Thyroid gland (tissue), 4 donors: ENCODE data around the gene SMIM24. TPM values are rescaled to one million over a fixed set of nuclear protein-coding genes. Genes with fewer than 3 reads are reported as not detected.

Experiments
- DNase-seq, 2 donors: peaks; one replicate each; pipeline ENCODE4 v3.0.0-alpha.2; 2019
- H3K27ac ChIP-seq, 3 donors: fragments of 200-600 bp; sonication (generic); 1 replicate in 2 of 3; 2 replicates in 1 of 3; pipeline ENCODE4 v1.5.1; 2016 to 2019; ENCODE audit warnings: mild to moderate bottlenecking in 1 of 3, moderate library complexity in 1 of 3
- H3K27me3 ChIP-seq: fragments of 200-600 bp; sonication (generic); one replicate; pipeline ENCODE4 v1.5.1; 2019
- H3K36me3 ChIP-seq, 2 donors: fragments of 200-600 bp; sonication (generic); one replicate each; pipeline ENCODE4 v1.5.1; 2016 to 2019
- H3K4me1 ChIP-seq, 2 donors: fragments of 200-600 bp; sonication (generic); one replicate each; pipeline ENCODE4 v1.5.1; 2017 to 2019
- H3K4me3 ChIP-seq, 3 donors: fragments of 200-600 bp; sonication (generic); replicated peaks in 1 of 3; 1 replicate in 2 of 3; 2 replicates in 1 of 3; pipeline ENCODE4 v1.5.1; 2016; ENCODE audit warnings: mild to moderate bottlenecking in 1 of 3
- H3K9me3 ChIP-seq: fragments of 200-600 bp; sonication (generic); one replicate; pipeline ENCODE4 v1.5.1; 2017
- CTCF ChIP-seq, 6 experiments: fragments of 200-600 bp in 3 of 6; fragments of 450-650 bp in 3 of 6; sonication (generic) in 3 of 6; IDR thresholded peaks; one replicate each; pipeline ENCODE4 v1.5.1; 2016 to 2019; ENCODE audit warnings: antibody characterized with exemption in 6 of 6, mild to moderate bottlenecking in 2 of 6, inconsistent platforms in 1 of 6, moderate library complexity in 1 of 6
- POLR2A ChIP-seq, 2 donors: fragments of 450-650 bp; IDR thresholded peaks; one replicate each; pipeline ENCODE4 v1.6.1; 2017; ENCODE audit warnings: antibody characterized with exemption in 2 of 2, mild to moderate bottlenecking in 2 of 2, moderate library complexity in 1 of 2
- WGBS, 2 donors: methylation state at CpG; one replicate each; pipeline ENCODE4 v1.1.5; 2017; 5-methylcytosine and 5-hydroxymethylcytosine counted together
- intact Hi-C: fragments of 100-400 bp; cut with DNase I; formaldehyde crosslinking; loops from one replicate; pipeline ENCODE4 v1.15.1; 2023
- total RNA-seq, 4 donors: library from RNA; depleted of rRNA; stranded (reverse); fragments of >200 nt; gene quantifications; one replicate each; pipeline ENCODE4 v1.2.3, GENCODE V29; 2016

Gene SMIM24
- total RNA-seq, 4 donors from 2014 or later, result not detected

- Histone ChIP-seq H3K27me3 (no peaks in the 10 kb centered on the region), H3K27ac (peak overlapping the region; percentile 48 to 54 (median 52)), H3K9me3 (no peaks in the 10 kb centered on the region), H3K4me3 (peak overlapping the region; percentile 24 to 98 (median 73)), H3K36me3 (no peaks in the 10 kb centered on the region), H3K4me1 (peaks cover 8 to 15% of the 10 kb centered on the region in 2 donors)
- WGBS, 2 donors, result 0 to 2% methylated on average over 18 to 20 of the region's 69 CpGs
- TF ChIP-seq POLR2A (IDR thresholded peaks at IDR 0.05) (peak in 1 of 2 donors; percentile 41), CTCF (IDR thresholded peaks at IDR 0.05) (peak in 1 of 6 experiments; percentile 5)
- intact Hi-C loops, result no loop called here
- DNase-seq, result peak; percentile 25 to 43
Measured at GRCh38 chr19:3506384-3507340, 26.3 kb upstream of the SMIM24 start.

GRCh38 chr19:3505598-3506383 lies 25.5 kb upstream of the SMIM24 start, which contains the start of gene FZR1:
Gene FZR1 (plus strand): TSS chr19:3506311. CDS start chr19:3522990, 16,679 bp downstream.
- 3 to 15% methylated on average over 10 to 15 of the region's 79 CpGs for WGBS, 2 donors
- peak; percentile 99 to 100 for DNase-seq
- Histone ChIP-seq H3K27me3 (no peaks in the 10 kb centered on the region), H3K9me3 (no peaks in the 10 kb centered on the region), H3K36me3 (no peaks in the 10 kb centered on the region), H3K4me3 (peak within 1 kb of the TSS; percentile 24 to 98 (median 73)), H3K27ac (peak within 1 kb of the TSS; percentile 59 to 78 (median 74)), H3K4me1 (peaks cover 8 to 15% of the 10 kb centered on the region in 2 donors)
- TF ChIP-seq CTCF (IDR thresholded peaks at IDR 0.05) (peak in 1 of 6 experiments; percentile 16), POLR2A (IDR thresholded peaks at IDR 0.05) (peak; percentile 22 to 81)
- intact Hi-C loops, result no loop called here

- Histone ChIP-seq H3K27ac (peak overlapping the region in 1 of 3 donors; percentile 74), H3K4me3 (no peak overlapping the region), H3K9me3 (no peaks in the 10 kb centered on the region), H3K27me3 (no peaks in the 10 kb centered on the region), H3K36me3 (no peaks in the 10 kb centered on the region), H3K4me1 (peaks cover 10 to 16% of the 10 kb centered on the region in 2 donors)
- TF ChIP-seq POLR2A (IDR thresholded peaks at IDR 0.05) (no peak), CTCF (IDR thresholded peaks at IDR 0.05) (no peak)
- DNase-seq, result no peak
- whole genome bisulfite sequencing, 2 donors, result 84 to 96% methylated on average over 5 of the region's 5 CpGs
- intact Hi-C loops, result no loop called here
Measured at GRCh38 chr19:3504735-3505134, 24.4 kb upstream of the SMIM24 start.

GRCh38 chr19:3503036-3503572 lies 22.8 kb upstream of the SMIM24 start:
- WGBS, 2 donors, result 80 to 81% methylated on average over 13 of the region's 13 CpGs
- no peaks in the 10 kb centered on the region for H3K27me3 ChIP-seq
- H3K4me3 ChIP-seq, result no peak overlapping the region
- no peak for DNase-seq
- H3K36me3 ChIP-seq, result no peaks in the 10 kb centered on the region
- intact Hi-C loops, result no loop called here
- no peak overlapping the region for H3K27ac ChIP-seq
- H3K4me1 ChIP-seq, result peaks cover 16 to 23% of the 10 kb centered on the region in 2 donors
- no peak for TF ChIP-seq CTCF (IDR thresholded peaks at IDR 0.05)
- TF ChIP-seq POLR2A (IDR thresholded peaks at IDR 0.05), result no peak
- no peaks in the 10 kb centered on the region for H3K9me3 ChIP-seq
